Activated naive CD8-positive, alpha-beta T cell treated with anti-CD3 and anti-CD28 coated beads, Interleukin-2, amount 50 U/mL, for 24 hours (primary cell): ENCODE measurements around the gene SLC25A1.
A peak's percentile ranks its signal among the peaks of the same experiment; 100 is the strongest.
"Not testable (repeated sequence)": the region's sequence is repeated elsewhere in the genome, so short reads cannot be mapped to it uniquely, and the experiment has no call there.

Experiments
- ATAC-seq: fragments of 150-1000 bp; cut with Tn5 transposase; one replicate; pipeline ENCODE4 v1.10.0; 2021
- DNase-seq: peaks from one replicate; pipeline ENCODE4 v3.0.0; 2021
- H3K27ac Mint-ChIP-seq: one replicate; pipeline ENCODE4 v1.8.0; 2021; ENCODE audit warnings: mild to moderate bottlenecking, mixed read lengths
- H3K27me3 Mint-ChIP-seq: one replicate; pipeline ENCODE4 v1.8.0; 2021; ENCODE audit warnings: mixed read lengths
- H3K36me3 Mint-ChIP-seq: one replicate; pipeline ENCODE4 v1.8.0; 2021; ENCODE audit warnings: low read depth, mixed read lengths
- H3K4me1 Mint-ChIP-seq: one replicate; pipeline ENCODE4 v1.8.0; 2021; ENCODE audit warnings: mixed read lengths
- H3K4me3 Mint-ChIP-seq: one replicate; pipeline ENCODE4 v1.8.0; 2021; ENCODE audit warnings: mild to moderate bottlenecking, moderate library complexity, mixed read lengths
- H3K9me3 Mint-ChIP-seq: one replicate; pipeline ENCODE4 v1.8.0; 2021; ENCODE audit warnings: mixed read lengths

SLC25A1 gene

DNA sequence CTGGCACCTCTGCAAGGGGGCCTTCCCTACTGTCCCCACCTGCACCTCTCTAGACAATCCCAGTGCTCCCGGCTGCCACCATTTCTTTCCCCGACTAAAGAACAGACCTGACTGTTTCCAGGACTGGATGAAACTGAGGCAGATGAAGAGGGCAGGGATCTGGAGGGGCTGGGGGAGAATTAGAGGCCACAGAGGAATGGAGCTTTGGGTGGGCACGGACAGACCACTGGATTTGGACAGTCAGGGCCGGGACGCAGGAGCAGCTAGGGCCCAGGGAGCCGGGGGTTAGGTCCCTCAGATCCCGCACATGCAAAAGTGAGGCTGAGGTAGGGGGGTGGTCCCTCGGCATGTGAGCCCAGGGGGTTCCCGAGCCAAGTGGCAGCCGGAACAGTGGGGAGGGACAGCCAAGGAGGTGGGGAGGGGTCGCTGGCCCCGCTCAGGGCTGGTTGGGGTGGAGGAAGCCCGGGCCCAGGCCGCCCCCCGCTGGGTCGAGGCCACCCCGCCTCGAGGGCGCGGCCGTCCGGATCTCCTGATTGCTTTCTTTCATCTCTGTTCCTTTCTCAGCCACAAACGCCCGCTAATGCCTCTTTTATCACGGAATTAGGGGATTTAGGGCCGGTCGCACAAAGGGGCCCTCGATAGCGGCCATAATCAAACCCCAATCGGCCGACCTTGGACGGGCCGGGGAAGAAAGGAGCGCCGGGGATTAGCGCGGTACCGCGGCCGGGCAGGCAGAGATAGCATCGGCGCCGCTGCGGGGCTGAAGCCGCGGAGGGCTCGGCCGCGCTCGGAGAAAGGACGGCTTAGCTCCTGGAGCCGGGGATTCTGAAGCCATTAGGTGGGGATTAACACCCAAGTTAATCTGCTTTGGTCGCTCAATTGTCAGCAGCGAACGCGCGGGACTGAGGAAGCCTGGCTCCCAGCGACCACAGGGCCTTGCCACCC is 9.3 kb downstream of the SLC25A1 start:
- peak overlapping the region; percentile 40 for H3K4me3 Mint-ChIP-seq
- DNase-seq = no peak

DNA sequence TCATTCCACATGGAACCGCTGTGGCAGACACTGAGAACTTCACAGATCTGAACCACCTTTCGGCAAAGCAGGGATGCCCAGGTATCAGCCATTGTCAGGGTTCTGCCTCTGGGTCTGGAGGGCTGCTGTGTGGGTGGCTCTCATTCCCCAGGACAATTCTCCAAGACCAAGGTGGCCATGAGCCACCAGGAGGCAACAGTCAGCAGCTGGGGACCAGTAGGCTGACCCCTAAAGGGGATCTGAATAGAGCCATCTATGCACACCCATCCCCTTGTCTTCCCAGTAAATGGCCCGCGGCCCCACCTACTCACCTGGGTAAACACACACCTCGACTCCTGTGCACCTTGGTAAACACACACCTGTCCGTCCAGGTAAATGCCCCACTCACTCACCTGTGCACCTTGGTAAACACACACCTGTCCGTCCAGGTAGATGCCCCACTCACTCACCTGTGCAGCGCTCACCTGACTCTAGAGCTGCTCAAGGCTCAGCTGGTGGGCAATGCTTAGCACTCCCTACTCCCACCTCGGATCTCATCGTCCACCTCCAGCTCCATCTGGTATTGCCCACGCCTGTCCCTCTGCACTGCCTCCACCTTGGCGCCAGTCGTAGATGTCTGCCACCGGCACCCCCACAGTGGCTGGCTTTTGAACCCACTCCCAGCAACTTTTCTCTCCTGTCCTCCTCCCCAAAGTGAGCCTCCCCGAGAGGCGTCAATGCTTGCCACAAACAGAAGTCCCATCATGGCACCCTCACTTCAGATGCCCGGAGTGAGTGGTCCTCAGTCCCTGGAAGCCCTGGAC is 10.2 kb downstream of the SLC25A1 start:
- no peaks in the 10 kb centered on the region for H3K9me3 Mint-ChIP-seq
- H3K27ac Mint-ChIP-seq = no peak overlapping the region
- H3K27me3 Mint-ChIP-seq = peaks cover 39% of the 10 kb centered on the region
- H3K36me3 Mint-ChIP-seq = peaks cover 8% of the 10 kb centered on the region
- no peak for DNase-seq
- no peak for ATAC-seq
- peaks cover 25% of the 10 kb centered on the region for H3K4me1 Mint-ChIP-seq
- H3K4me3 Mint-ChIP-seq = no peak overlapping the region

More for the DNA sequence above, 9.3 kb downstream of the SLC25A1 start:
- Mint-ChIP-seq H3K27ac (no peak overlapping the region), H3K27me3 (peaks cover 39% of the 10 kb centered on the region), H3K4me1 (peaks cover 35% of the 10 kb centered on the region), H3K36me3 (peaks cover 8% of the 10 kb centered on the region), H3K9me3 (no peaks in the 10 kb centered on the region)
- ATAC-seq = no peak

DNA sequence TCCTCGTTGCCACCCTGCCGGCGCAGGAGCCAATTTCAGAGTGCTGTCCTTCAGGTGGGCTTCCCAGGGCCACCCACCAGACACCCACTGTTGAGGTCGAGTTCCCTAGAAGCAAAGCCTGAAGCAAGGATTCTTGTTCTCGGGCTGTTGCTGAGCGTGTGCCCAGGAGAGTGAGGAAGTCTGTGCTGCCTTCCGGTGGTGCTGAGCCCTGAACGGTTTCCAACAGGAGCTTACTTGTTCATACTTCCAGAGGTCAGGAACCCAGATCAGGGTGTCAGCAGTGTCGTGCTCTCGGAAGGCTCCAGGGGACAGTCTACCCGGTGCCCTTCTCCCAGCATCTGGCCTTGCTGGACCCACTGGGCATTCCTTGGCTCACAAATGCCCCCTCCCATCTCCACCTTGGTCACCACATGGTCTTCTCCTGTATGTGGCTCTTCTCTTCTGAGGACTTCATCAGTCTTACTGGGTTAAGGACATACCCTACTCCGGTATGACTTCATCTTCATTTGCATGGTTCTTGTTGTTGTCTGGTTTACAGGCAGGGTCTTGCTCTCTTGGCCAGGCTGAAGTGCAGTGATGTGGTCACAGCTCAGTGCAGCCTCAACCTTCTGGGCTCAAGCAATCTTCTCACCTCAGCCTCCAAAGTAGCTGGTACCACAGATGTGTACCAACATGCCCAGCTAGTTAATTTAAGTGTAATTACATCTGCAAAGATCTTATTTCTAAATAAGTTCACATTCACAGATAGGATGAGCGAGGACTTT is 11.2 kb downstream of the SLC25A1 start:
- Mint-ChIP-seq H3K4me3 (no peak overlapping the region), H3K4me1 (peaks cover 15% of the 10 kb centered on the region), H3K9me3 (no peaks in the 10 kb centered on the region), H3K27ac (no peak overlapping the region), H3K36me3 (peaks cover 2% of the 10 kb centered on the region), H3K27me3 (peaks cover 39% of the 10 kb centered on the region)
- ATAC-seq (no peak), DNase-seq (no peak)

DNA sequence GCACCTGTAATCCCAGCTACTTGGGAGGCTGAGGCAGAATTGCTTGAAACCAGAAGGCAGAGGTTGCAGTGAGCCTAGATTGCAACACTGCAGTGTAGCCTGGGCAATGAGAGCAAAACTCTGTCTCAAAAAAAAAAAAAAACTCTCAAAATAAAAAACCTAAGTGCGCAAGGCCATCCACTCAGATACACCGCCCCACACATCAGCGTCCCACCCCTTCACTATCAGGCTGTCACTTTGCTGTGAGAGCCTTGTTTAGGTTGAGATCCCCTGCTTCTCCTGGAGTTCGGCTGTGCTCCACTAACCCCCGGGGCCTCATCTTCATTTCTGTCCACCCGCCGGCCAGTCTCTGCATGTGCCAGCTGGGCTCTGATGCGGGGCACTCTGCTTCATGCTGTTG is 12.1 kb downstream of the SLC25A1 start:
- Mint-ChIP-seq H3K27ac (no peak overlapping the region), H3K4me3 (no peak overlapping the region), H3K27me3 (peaks cover 39% of the 10 kb centered on the region), H3K4me1 (peaks cover 13% of the 10 kb centered on the region), H3K36me3 (no peaks in the 10 kb centered on the region), H3K9me3 (no peaks in the 10 kb centered on the region)
- DNase-seq (no peak), ATAC-seq (no peak)

DNA sequence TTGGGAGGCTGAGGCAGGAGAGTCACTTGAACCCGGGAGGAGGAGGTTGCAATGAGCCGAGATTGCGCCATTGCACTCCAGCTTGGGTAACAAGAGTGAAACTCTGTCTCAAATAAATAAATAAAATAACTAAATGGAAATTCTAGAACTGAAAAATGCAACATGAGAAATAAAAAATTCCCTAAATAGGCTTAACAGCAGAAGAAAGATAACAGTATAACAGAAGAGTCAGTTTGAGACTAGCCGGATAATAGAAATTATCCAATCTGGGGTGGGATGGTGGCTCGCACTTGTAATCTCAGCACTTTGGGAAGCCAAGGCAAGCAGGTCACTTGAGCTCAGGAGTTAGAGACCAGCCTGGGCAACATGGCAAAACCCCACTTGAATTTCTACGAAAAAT is 14.1 kb downstream of the SLC25A1 start:
- no peaks in the 10 kb centered on the region for H3K9me3 Mint-ChIP-seq
- peaks cover 32% of the 10 kb centered on the region for H3K27me3 Mint-ChIP-seq
- peaks cover 3% of the 10 kb centered on the region for H3K4me1 Mint-ChIP-seq

DNA sequence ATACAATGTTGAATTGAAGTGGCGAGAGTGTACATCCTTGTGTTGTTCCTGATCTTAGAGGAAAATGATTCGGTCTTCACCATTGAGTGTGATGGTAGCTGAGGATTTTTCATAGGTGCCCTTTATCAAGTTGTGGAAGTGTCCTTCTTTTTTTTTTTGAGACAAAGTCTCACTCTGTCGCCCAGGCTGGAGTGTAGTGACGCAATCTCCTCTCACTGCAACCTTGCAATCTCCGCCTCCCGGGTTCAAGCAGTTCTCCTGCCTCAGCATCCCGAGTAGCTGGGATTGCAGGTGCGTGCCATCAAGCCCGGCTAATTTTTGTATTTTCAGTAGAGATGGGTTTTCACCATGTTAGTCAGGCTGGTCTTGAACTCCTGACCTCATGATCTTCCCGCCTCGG is 19.9 kb downstream of the SLC25A1 start:
- H3K9me3 Mint-ChIP-seq, H3K4me1 Mint-ChIP-seq, H3K4me3 Mint-ChIP-seq, H3K36me3 Mint-ChIP-seq, H3K27ac Mint-ChIP-seq, H3K27me3 Mint-ChIP-seq, DNase-seq, ATAC-seq: not testable (repeated sequence)

More for the DNA sequence above, 14.1 kb downstream of the SLC25A1 start:
- Mint-ChIP-seq H3K27ac (no peak overlapping the region), H3K4me3 (no peak overlapping the region), H3K36me3 (no peaks in the 10 kb centered on the region)
- no peak for DNase-seq
- no peak for ATAC-seq

DNA sequence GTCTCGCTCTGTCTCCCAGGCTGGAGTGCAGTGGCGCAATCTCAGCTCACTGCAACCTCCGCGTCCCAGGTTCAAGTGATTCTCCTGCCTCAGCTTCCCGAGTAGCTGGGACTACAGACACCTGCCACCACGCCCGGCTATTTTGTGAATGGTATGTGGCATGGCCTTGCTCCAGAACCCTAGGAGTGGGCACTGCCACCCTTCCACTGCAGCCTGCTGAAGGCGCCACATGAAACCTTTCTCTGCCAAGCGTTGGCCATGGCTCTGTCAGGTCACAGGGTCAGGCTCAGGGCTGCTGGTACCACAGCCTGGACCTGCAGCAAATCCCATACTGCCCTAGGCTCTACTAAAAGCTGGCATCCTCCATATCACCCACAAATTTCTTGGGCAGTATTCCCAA is 22.4 kb downstream of the SLC25A1 start:
- not testable (repeated sequence) for H3K4me3 Mint-ChIP-seq, DNase-seq, H3K36me3 Mint-ChIP-seq, H3K4me1 Mint-ChIP-seq, H3K27ac Mint-ChIP-seq, H3K9me3 Mint-ChIP-seq, ATAC-seq
- H3K27me3 Mint-ChIP-seq = peaks cover 31% of the 10 kb centered on the region

DNA sequence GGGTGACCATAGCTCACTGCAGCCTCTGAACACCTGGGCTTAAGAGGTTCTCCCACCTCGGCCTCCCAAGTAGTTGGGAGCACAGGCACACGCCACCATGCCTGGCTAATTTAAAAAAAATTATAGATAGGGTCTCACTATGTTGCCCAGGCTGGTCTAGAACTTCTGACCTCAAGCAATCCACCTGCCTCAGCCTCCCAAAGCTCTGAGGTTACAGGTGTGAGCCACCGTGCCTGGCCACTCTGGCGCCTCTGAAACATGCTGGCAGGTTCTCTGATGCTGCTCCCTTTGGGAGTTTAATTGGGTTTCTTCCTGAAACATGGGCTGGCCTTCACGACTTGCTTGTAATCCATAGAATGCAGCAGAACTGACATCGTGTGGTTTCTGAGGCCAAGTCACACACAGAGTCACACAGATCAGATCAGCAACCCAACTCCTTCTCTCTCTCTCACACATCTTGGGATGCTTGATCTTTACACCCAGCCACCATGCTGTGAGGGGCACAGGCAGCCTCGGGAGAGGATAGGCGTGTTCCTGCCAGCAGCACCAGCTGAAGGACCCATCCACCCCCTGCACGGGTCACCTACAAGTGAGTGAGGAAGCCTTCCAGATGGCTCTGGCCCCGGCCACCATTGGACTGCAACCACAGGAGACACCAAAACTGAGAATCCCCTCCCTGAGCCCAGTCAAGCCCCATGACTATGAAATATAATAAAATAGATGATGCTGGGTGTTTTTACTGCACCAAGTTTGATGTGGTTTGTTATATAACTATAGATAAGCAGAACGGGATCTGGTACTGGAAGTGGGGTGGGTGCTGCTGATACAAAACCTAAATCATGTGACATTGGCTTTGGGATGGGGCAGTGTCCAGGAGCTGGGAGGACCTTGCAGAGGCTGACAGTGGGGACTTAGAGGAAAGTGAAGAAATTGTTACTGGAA is 25.3 kb downstream of the SLC25A1 start:
- no peak overlapping the region for H3K27ac Mint-ChIP-seq
- H3K4me3 Mint-ChIP-seq = no peak overlapping the region
- ATAC-seq (no peak), DNase-seq (no peak)
- H3K36me3 Mint-ChIP-seq = no peaks in the 10 kb centered on the region
- peaks cover 42% of the 10 kb centered on the region for H3K27me3 Mint-ChIP-seq
- H3K4me1 Mint-ChIP-seq = peaks cover 7% of the 10 kb centered on the region
- no peaks in the 10 kb centered on the region for H3K9me3 Mint-ChIP-seq

DNA sequence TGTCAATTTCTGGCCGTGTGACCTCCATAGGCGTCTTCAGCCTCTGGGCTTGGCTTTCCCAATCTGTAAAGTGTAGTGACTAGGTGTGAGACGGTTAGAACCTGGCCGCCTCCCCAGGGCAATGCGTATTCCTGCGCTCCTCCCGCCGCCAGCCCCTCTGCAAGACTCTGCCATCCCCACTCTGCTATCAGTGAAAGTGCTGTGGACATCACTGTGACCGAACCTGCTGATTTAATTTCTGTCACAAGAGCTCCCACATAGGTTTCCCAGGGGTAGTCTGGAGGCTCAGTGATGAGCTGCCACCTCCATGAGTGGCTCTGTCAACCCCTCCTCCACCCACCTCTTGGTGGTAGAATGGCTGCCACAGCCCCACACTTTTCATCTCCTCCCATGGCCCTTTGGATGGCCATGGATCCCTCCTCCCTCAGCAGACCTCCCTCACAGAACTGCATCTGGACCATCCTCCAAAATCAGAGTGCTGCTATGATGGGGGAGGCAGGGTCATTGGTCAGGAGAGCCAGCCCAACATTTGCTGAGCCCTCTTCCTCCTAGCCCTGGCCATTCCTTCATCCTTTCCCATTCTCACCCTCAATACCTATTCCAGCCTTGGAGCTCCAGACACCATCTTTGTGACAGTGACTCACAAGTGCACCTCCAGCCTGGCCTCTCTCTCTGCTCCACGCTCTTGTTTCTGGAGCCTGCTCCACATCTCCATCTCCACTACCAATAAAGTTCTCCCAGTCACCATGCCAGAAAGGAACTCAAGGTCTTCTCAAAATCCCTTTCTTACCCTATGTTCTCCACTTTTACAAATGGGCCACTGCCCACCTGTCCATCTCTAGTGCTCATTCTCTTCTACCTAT is 27.0 kb downstream of the SLC25A1 start:
- ATAC-seq = no peak
- Mint-ChIP-seq H3K4me1 (peaks cover 7% of the 10 kb centered on the region), H3K9me3 (no peaks in the 10 kb centered on the region), H3K27ac (no peak overlapping the region), H3K27me3 (peaks cover 55% of the 10 kb centered on the region), H3K36me3 (no peaks in the 10 kb centered on the region), H3K4me3 (no peak overlapping the region)
- DNase-seq = no peak

DNA sequence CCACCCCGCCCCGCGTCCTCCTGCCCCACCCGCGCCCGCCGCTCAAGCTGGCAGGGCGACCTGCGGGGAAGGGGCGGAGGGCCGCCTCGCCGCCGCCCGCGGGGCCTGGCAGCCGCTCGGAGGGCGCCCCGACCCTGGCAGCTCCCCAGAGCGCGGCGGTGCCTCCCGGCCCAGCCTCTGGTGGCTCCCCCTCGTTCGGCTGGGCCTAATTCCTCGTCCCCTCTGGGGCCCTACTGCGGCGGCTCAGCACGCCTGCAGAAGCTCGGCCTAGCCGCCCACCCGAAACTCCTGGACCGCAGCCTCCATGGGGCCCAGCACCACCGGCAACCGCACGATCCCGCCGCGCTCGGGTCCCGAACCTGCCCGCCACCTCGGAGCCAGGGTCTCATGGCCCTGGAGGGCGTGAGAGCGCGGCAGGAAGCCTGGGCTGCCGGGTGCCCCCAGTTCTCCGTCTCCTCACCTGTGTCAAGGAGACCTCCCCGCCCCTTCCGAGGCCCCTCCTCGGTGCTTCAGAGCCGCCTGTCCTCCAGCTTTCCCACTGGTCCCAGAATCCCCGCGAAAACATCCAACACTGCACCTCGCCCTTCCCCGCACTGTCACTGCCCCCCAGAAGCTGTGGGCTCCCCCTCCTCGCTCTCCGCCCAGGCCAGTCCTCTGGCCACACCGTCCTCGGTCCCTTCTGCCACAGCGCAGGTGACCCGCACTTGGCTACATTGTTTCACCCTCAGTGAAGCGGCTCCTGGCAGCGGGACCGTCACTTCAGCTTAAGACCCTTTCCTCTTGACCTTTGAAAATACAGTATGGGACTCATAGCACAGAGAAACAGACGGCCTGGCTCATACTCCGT is 27.8 kb downstream of the SLC25A1 start:
- ATAC-seq = no peak
- no peaks in the 10 kb centered on the region for H3K36me3 Mint-ChIP-seq
- H3K27me3 Mint-ChIP-seq = peaks cover 55% of the 10 kb centered on the region
- no peak for DNase-seq
- H3K4me1 Mint-ChIP-seq = peaks cover 7% of the 10 kb centered on the region
- no peaks in the 10 kb centered on the region for H3K9me3 Mint-ChIP-seq
- H3K4me3 Mint-ChIP-seq = no peak overlapping the region
- H3K27ac Mint-ChIP-seq = no peak overlapping the region

DNA sequence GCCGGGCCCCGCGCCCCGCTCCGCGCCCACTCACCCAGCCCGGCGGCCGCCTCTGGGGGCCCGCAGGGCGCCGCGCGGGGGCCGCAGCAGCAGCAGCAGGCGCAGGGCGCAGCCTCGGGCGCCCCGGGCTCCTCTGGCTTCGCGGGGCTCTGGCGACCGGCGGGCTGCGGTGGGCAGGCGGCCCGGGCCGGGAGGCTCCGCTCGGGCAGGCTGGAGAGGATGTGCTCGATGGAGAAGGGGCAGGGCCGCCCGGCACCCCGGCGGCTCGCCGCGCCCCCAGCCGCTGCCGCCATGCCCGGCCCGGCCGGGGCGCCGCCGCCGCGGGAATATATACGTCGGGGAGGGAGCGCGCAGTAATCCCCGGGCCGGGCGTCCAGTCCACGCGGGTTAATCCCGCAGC is 28.5 kb downstream of the SLC25A1 start, which contains the start of gene GSC2:
Gene GSC2, minus strand, starts transcription at position 302 of the 400 bp plus-strand sequence. Its CDS starts 9 bp downstream, at position 293.
- DNase-seq (no peak), ATAC-seq (no peak)
- Mint-ChIP-seq H3K36me3 (no peaks in the 10 kb centered on the region), H3K9me3 (no peaks in the 10 kb centered on the region), H3K27me3 (peaks cover 54% of the 10 kb centered on the region), H3K4me3 (no peak within 1 kb of the TSS), H3K4me1 (peaks cover 7% of the 10 kb centered on the region), H3K27ac (no peak within 1 kb of the TSS)
